ENCODE data around the gene SCN5A.

DNA sequence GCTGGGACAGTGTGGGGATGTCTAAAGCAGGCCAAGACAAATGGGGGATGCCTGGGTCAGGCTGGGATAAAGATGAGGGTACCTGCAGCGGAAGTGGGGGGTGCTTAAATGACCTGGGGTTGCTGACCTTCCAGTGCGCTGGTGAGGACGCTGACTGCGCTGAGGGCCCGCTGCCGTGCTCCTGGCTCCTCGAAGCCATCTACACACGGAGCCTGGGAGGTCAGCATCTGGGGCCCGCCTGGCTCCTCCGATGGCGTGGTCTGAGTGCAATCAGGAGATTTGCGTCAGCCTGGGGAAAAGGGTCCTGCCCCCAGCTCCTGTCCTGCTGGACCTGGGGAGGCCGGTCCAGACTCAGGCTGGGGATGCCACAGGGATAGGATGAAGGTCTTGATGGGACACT is 50.7 kb downstream of the SCN5A start:
- no peak for TF ChIP-seq EZH2 (IDR thresholded peaks at IDR 0.05; ENCODE audit: insufficient read depth, poor library complexity, severe bottlenecking)
- TF ChIP-seq EZH2phosphoT487 (IDR thresholded peaks at IDR 0.05; ENCODE audit: insufficient read depth, low read depth): no peak

Data from GM23248 (cell line).